A673 (cell line): ENCODE results near the gene HDHD2. TPM values are rescaled to one million over a fixed set of nuclear protein-coding genes. Genes with fewer than 3 reads are reported as not detected.
A peak's percentile ranks its signal among the peaks of the same experiment; 100 is the strongest.

Experiments used
- BruUV-seq: library from RNA; stranded (reverse); fragments of 400-500 nt; replicated peaks from 2 replicates; lab custom pipeline; 2021; lab: Mats Ljungman, UMichigan
- CTCF ChIA-PET: fragments of 300-600 bp; sonication (Branson Sonifier 250); formaldehyde crosslinking; loops from one replicate; lab custom pipeline; 2022; ENCODE audit warnings: antibody characterized with exemption; lab: Charles Lee
- POLR2A ChIA-PET: fragments of 300-600 bp; sonication (Branson Sonifier 250); formaldehyde crosslinking; loops from one replicate; lab custom pipeline; 2022; ENCODE audit warnings: antibody characterized with exemption; ENCODE audit not compliant: low non-redundant PET; lab: Charles Lee
- DNase-seq: peaks from one replicate; pipeline ENCODE4 v3.0.0-alpha.2; 2015; ENCODE audit warnings: low spot score
- H3K27ac ChIP-seq: fragments of 200-600 bp; sonication (generic); 2 replicates; pipeline ENCODE4 v1.5.1; 2016; ENCODE audit warnings: mixed run types, low read depth, mild to moderate bottlenecking, mixed read lengths, antibody characterized with exemption, low read length; ENCODE audit not compliant: poor library complexity, severe bottlenecking
- H3K27me3 ChIP-seq: fragments of 200-600 bp; sonication (generic); replicated peaks from 2 replicates; pipeline ENCODE4 v1.6.1; 2017; ENCODE audit warnings: mixed run types, low read depth, mild to moderate bottlenecking, mixed read lengths, antibody characterized with exemption, low read length; ENCODE audit not compliant: insufficient read depth, poor library complexity
- H3K36me3 ChIP-seq: fragments of 200-600 bp; sonication (generic); 2 replicates; pipeline ENCODE4 v1.6.1; 2016; ENCODE audit warnings: mixed run types, mild to moderate bottlenecking, mixed read lengths, antibody characterized with exemption, low read length; ENCODE audit not compliant: insufficient read depth, poor library complexity, severe bottlenecking
- H3K4me1 ChIP-seq: fragments of 200-600 bp; sonication (generic); 2 replicates; pipeline ENCODE4 v1.6.1; 2017; ENCODE audit warnings: mixed run types, mild to moderate bottlenecking, mixed read lengths, antibody characterized with exemption, low read length; ENCODE audit not compliant: insufficient read depth, poor library complexity, severe bottlenecking
- H3K4me3 ChIP-seq: fragments of 200-600 bp; sonication (generic); 2 replicates; pipeline ENCODE4 v1.5.1; 2016; ENCODE audit warnings: low read depth, mixed run types, mild to moderate bottlenecking, mixed read lengths, low read length; ENCODE audit not compliant: poor library complexity, severe bottlenecking
- H3K9me3 ChIP-seq: fragments of 200-600 bp; sonication (generic); 2 replicates; pipeline ENCODE4 v1.6.1; 2016; ENCODE audit warnings: mixed run types, low read depth, mild to moderate bottlenecking, mixed read lengths, antibody characterized with exemption, low read length; ENCODE audit not compliant: poor library complexity, severe bottlenecking
- CTCF ChIP-seq: fragments of 300-800, 200-600 bp; sonication (generic); conservative IDR thresholded peaks from 2 replicates; pipeline ENCODE4 v1.5.1; 2017; ENCODE audit warnings: low read depth, mild to moderate bottlenecking, antibody characterized with exemption, low read length, moderate library complexity, mixed read lengths
- EZH2 ChIP-seq: fragments of 200-600 bp; sonication (generic); IDR thresholded peaks from 2 replicates; pipeline ENCODE4 v1.6.1; 2017; ENCODE audit warnings: borderline replicate concordance, low read depth, mild to moderate bottlenecking, mixed read lengths, antibody characterized with exemption, low read length; ENCODE audit not compliant: poor library complexity, severe bottlenecking
- intact Hi-C: fragments of 100-400 bp; cut with micrococcal nuclease; formaldehyde crosslinking; loops from one replicate; pipeline ENCODE4 v1.10.0; 2022; ENCODE audit not compliant: unreplicated experiment
- total RNA-seq: library from RNA; stranded (reverse); gene quantifications from 2 replicates; pipeline ENCODE4 v1.2.3, GENCODE V29; 2021

The HDHD2 gene
- total RNA-seq, 1 experiment from 2014 or later, result 49.9 TPM

GRCh38 chr18:47075098-47075883 is 75.0 kb downstream of the HDHD2 start:
- ChIA-PET POLR2A (no interaction called here), CTCF (no interaction called here)
- Histone ChIP-seq H3K27me3 (no peaks in the 10 kb centered on the region), H3K4me1 (peaks cover 22% of the 10 kb centered on the region), H3K36me3 (no peaks in the 10 kb centered on the region), H3K9me3 (no peaks in the 10 kb centered on the region), H3K27ac (peak overlapping the region; percentile 56), H3K4me3 (no peak overlapping the region)
- TF ChIP-seq CTCF (no peak), EZH2 (no peak)
- peak; percentile 75 for DNase-seq
- BruUV-seq, result no TSS peak
- intact Hi-C loops, result no loop called here

- no peak for DNase-seq
- POLR2A ChIA-PET, result no interaction called here
- BruUV-seq, result no TSS peak
- H3K27ac ChIP-seq, result no peak overlapping the region
- H3K9me3 ChIP-seq, result no peaks in the 10 kb centered on the region
- no peaks in the 10 kb centered on the region for H3K27me3 ChIP-seq
- H3K36me3 ChIP-seq, result no peaks in the 10 kb centered on the region
- no peak for TF ChIP-seq EZH2
- CTCF ChIA-PET, result no interaction called here
- no peak overlapping the region for H3K4me3 ChIP-seq
- H3K4me1 ChIP-seq, result peaks cover 2% of the 10 kb centered on the region
- intact Hi-C loops, result no loop called here
These were observed 82.7 kb downstream of the HDHD2 start for GRCh38 chr18:47067648-47068047.

GRCh38 chr18:47063096-47063495 is 87.2 kb downstream of the HDHD2 start:
- CTCF ChIA-PET, result no interaction called here
- POLR2A ChIA-PET, result no interaction called here
- DNase-seq, result no peak

More at GRCh38 chr18:47063096-47063495, 87.2 kb downstream of the HDHD2 start:
- H3K4me3 ChIP-seq, result no peak overlapping the region
- H3K9me3 ChIP-seq, result no peaks in the 10 kb centered on the region
- TF ChIP-seq CTCF (no peak), EZH2 (no peak)
- no peaks in the 10 kb centered on the region for H3K36me3 ChIP-seq
- no peaks in the 10 kb centered on the region for H3K27me3 ChIP-seq
- BruUV-seq, result no TSS peak
- peak overlapping the region; percentile 14 for H3K27ac ChIP-seq
- H3K4me1 ChIP-seq, result peaks cover 14% of the 10 kb centered on the region
- intact Hi-C loops, result no loop called here
